Activated CD4-positive, CD25-positive, alpha-beta regulatory T cell (primary cell): ENCODE data around the gene YY1.
"Not testable (repeated sequence)": the region's sequence is repeated elsewhere in the genome, so short reads cannot be mapped to it uniquely, and the experiment has no call there.

Experiments used
- DNase-seq, 4 experiments: peaks; one replicate each; lab custom pipeline; 2025; lab: John Stamatoyannopoulos, UW

Gene YY1

DNA sequence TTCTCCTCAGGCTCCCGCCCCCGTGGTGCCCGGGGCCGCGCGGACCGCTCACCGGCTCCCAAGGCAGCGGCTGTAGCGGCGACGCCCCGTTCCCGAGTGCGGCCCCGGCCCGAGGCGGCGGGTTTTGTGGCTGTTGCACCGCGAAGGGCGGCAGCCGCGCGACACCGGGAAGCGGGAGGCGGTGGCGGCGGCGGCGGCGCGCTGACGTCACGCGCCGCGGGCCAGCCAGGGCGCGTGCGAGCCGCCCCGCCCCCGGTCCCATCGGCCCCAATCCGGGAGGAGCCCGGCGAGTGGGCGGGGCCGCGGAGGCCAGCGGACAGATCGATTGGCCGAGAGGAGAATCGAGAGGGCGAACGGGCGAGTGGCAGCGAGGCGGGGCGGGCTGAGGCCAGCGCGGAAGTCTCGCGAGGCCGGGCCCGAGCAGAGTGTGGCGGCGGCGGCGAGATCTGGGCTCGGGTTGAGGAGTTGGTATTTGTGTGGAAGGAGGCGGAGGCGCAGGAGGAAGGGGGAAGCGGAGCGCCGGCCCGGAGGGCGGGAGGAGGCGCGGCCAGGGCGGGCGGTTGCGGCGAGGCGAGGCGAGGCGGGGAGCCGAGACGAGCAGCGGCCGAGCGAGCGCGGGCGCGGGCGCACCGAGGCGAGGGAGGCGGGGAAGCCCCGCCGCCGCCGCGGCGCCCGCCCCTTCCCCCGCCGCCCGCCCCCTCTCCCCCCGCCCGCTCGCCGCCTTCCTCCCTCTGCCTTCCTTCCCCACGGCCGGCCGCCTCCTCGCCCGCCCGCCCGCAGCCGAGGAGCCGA, at the start of gene YY1:
TSS of gene YY1 (plus strand) at position 726 of the 792 bp plus-strand sequence. CDS start 101 bp downstream, outside the sequence.
- peak; percentile 97 to 100 (median 98) for DNase-seq

DNA sequence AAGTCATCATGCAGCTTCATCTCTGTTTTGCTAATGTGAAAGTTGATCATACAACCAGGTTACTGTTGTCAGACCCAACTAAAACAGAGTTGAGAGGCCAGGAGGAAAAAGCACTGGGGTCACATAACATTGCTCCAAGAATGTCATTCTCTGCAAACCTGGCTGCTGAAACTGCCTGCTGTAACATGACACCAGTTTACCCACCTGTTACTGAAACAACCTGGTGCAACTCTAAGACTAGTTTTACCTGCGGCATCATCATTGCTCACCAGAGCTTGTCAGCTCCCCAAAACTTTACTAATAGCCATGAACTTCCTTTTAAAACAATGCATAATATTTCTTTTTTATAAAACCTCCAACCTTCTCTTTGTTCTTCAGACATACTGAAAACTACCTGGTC, 48.8 kb upstream of the YY1 start:
- no peak for DNase-seq

DNA sequence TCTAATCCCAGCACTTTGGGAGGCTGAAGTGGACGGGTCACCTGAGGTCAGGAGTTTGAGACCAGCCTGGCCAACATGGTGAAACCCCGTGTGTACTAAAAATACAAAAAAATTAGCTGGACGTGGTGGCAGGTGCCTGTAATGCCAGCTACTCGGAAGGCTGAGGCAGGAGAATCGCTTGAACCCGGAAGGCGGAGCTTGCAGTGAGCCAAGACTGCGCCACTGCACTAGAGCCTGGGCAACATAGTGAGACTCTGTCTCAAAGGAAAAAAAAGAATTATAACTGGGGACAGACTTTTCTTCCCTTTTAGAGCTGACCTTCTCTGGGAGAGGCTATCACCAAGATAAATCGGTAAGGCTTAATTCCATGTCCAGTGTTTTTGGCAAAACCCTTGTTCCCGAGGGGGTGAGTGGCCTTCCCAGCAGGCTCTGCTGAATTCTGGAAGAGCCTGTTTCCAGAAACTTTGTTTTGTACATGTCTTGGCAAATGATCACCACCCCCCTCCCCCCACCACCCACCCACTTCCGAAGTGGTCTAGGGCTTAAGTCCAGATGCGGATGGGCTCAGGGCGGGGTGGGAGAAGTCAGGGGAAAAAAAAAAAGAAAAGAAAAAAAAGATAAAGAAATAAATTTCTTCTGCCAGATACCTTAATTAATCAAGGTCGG, 47.2 kb upstream of the YY1 start:
- DNase-seq: no peak

DNA sequence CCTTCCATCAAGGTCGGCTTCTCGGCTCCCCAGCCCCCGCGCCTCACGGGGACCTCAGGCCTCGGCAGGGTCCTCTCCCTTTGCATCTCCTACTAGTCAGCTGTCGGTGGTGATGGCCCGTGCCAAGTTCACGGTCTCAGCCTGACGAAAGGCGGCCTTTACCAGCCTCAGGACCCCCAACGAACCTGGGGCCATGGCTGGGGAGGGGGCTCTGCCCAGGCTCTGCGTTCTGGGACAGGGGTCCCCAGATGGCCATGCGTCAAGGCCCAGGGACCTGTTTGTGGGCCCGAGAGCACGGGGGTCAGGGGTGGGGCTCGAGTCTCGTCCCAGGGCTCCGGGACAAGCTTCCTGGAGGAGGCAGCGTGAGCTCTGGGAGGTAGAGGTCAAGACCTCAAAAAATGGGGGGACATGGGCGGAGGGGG, 46.7 kb upstream of the YY1 start:
- DNase-seq: no peak

DNA sequence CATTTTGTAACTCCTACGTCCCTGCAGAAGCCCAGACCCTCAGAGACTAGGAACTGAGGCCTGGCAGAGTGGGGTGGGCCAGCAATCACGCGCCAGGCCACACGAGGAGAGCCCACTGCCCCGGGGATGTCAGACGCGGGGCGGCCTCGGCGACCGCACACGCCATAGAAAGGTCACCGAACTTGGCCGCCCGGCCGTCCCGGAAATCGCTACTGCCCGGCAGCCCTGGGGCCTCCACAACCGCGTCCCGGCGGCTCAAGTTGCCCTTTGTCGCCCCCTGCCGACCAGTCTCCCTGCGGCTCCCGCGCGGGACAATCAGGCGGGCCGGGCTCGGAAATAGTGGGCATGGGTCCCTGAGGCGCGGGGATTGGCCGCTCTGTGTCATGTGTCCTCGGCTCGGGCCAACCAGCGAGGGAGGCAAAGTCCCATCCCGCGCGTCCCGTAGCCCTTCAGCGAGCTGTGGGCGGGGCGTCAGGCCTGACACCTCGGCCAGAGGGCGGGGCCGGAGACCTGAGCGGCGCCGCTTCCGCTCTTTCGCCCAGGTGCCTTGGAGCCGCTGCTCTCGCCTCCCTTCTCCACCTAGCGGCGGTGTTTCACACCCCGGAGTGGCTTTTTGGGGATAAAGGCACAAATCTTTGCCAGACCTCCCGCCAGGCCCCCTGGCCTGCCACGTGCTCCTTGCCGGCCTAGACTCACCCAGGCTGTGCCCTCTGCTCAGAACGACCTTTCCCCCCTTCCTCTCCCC, 46.1 kb upstream of the YY1 start:
- DNase-seq: peak; percentile 98 to 100 (median 100)

DNA sequence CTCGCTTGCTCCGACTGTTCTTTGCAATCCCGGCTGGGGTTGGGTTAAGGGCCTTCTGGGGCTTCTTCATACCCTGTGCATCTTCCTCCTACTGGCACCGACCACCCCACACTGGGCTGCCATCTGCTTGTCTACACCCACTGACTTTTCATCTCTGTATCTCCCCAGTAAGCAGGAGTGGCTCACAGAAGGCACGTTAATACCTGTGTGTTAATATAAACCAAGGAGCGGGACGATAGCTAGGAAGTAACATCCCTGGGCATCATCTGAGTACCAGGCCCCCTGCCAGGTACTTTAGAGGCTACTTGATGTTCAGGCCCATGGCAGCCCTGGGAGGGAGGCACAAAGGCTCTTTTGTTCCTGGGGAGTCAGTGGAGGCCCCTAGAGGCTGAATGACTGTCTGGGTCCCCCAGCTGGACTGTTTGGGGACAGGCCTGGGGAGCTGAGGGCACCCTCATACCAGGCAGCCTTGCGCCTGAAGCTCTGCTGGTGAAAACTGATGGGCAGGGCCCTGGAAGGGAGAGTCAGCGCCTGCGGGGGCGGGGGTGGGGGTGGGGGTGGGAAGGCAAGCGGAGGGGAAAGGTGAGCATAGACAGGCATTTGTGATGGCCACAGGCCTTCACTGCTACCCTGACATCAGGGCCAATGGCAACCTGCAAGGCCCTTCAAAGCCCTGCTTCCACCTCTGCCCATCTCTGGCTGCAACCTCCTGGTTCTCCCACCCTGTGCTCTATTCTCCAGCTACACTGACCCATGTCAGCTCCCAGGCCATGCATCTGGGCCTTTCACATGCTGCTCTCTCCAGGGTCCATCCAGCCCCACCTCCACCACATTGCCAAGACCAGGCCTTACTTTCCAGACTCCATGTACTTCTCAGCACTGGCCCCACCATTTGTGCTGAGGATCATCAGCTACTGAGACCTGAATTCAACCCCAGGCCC, 45.3 kb upstream of the YY1 start:
- no peak for DNase-seq

DNA sequence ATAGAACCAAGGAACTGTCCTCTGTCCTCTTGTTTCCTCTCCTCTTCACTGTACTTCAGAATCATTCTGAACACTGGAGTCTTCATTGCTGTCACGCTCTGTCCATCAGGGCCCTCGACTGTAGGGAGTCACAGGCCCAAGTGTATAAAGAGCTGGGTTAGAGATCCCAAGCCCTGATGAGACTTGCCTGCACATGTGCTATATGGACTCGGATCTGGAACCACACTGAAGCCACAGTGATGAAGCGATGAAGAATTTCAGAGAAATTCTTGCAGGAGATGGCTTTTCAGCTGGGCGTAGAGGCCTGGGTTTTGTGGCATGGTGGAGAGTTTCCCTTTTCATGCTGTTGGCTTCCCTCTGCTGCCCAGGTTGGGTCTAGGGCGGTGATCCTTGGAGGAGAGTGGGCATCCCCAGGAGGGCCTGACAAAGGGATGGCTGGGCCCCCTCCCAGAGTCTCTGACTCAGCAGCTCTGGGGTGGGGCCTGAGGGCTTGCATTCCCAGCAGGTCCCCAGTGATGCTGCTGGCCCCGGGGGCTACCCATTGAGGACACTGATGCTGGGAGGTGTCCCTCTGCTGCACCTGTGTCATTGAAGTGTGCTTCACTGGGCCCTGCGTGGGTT, 39.6 kb upstream of the YY1 start:
- no peak for DNase-seq

DNA sequence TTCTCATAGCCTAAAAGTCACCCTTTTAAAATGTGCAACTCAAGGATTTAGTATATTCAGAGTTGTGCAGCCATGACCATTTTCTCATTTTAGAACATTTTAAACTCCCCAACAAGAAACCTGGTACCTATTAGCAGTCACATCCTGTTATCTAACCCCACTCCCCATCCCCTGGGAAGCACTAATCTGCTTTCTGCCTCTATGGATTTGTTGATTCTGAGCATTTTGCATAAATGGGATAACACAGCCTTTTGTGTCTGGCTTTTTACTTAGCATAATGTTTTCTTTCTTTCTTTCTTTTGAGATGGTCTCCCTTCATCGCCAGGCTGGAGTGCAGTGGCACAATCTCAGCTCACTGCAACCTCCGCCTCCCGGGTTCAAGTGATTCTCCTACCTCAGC, 38.6 kb upstream of the YY1 start:
- no peak for DNase-seq

DNA sequence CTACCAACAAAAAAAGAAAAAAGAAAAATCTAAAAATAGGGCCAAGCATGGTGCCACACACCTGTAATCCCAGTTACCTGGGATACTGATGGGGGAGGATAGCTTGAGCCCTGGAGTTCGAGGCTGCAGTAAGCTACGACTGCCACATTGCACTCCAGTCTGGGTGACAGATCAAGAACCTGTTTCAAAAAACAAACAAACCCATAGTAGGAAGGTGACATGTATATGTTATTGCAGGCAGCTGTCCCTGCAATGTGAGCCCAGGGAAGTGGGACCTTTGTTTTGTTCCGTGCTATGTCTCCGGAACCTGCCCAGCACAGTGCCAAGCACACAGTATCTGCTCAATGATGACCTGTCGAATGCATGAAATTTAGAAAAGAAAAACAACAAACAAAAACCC, 37.2 kb upstream of the YY1 start:
- no peak for DNase-seq

DNA sequence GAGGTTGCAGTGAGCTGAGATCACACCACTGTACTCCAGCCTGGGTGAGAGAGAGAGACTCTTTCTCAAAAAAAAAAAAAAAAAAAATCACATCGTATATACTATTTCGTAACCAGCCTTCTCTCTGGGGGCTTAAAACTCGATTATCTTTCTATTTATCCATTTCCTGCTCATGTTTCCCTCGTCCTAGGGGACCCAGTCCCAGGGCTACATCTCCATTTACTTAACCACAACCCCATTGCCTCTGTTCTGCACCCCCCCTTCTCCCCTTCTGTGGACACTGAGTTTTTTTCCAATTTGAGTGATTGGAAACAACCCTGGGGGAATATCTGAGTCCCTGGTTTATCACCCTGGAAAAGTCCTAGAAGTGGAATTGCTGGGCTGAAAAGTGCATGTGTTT, 36.2 kb upstream of the YY1 start:
- no peak for DNase-seq

DNA sequence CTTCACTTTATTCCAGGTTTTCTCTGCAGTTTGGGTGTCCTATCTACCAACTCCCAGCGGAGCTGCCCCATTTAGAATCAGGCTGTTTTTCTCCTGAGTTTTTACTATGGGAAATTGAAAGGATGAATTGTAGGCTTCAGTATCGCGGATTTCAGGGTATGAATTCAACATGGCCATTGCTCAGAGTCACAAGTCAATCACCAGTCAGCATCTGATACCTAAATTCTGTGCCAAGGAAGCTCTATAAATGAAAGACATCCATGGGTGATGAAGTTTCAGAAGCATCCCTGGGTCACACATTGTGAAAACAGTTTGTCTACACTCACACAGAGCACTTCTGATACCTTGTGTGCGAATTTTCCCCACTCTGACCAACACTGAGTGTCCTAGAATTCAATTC, 35.8 kb upstream of the YY1 start:
- DNase-seq: no peak

DNA sequence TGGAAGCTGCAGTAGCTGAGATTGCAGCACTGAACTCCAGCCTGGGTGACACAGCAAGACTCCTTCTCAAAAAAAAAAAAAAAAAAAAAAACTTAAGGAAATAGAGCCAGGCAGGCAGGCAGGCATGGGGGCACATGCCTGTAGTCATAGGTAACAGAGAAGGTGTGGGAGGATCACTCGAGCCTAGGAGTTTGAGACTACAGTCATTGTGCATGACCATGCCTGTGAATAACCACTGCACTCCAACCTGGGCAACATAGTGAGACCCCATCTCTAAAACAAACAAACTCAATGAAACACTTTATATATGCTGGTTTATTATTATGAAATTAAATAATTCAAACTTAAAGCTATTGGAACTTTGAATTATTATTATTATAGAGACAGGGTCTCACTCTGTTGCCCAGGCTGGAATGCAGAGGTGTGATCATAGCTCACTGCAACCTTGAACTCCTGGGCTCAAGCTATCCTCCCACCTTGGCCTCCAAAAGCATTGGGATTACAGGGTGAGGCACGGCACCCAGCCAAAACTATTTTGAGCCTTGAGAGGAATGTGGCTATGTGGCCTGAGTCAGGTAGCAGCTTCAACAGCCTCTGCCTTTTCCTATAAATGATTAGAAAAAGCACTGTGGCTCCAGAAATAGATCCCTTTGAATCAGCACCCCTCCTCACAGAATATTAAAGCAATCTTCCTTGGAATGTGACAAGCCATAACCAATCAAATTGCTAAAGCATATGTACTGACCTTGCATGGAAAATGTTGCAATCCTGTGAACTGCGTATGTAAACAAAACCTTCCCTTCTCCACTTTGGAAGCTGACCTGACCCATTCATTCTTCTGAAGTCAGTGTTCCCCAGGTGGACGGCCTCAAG, 34.7 kb upstream of the YY1 start:
- DNase-seq: no peak

DNA sequence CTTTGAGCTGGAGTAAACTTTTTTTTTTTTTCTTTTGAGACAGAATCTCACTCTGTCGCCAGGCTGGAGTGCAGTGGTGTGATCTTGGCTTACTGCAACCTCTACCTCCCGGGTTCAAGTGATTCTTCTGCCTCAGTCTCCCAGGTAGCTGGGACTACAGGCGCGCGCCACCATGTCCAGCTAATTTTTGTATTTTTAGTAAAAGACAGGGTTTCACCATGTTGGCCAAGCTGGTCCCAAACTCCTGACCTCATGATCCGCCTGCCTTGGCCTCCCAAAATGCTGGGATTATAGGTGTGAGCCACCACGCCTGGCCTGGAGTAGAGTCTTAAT, 34.1 kb upstream of the YY1 start:
- DNase-seq: not testable (repeated sequence)

DNA sequence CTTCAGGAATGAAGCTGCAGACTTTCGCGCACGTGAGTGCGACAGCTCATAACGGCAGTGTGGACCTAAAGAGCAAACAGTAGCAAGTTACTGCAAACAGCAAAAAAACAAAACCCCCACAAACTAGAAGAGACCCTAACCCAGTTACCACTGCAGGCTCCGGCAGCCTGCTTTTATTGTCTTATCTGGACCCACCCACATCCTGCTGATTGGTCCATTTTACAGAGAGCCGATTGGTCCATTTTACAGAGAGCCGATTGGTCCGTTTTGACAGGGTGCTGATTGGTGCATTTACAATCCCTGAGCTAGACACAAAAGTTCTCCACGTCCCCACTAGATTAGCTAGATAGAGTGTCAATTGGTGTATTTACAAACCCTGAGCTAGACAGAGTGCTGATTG, 31.4 kb upstream of the YY1 start:
- not testable (repeated sequence) for DNase-seq

DNA sequence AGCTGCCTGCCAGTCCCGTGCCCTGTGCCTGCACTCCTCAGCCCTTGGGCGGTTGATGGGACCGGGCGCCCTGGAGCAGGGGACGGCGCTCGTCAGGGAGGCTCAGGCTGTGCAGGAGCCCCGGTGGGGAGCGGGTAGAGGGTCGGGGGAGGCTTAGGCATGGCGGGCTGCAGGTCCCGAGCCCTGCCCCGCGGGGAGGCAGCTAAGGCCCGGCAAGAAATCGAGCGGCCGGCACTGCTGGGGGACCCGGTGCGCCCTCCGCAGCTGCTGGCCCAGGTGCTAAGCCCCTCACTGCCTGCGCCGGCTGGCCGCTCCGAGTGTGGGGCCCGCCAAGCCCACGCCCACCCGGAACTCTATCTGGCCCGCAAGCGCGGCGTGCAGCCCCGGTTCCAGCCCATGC, 30.8 kb upstream of the YY1 start:
- DNase-seq: not testable (repeated sequence)

DNA sequence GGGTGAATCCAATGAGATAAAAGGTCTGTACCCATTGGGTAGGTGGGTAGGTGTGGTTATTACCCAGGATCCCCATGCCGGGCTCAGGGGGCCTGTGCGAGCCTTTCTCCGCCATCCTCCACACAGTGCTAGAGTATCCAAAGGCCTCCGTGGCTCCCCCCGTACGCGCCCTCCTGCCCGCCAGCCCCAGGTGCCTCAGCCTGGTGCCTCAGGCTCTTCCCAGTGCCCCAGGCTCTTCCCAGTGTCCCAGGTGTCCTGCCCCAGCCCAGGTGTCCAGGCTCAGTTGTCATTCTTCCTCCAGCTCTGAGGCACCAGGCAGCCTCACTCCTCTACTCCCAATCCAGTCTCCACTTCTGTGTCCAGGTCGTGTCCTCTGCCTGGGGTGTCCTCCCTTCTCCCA, 27.6 kb upstream of the YY1 start:
- DNase-seq: no peak

DNA sequence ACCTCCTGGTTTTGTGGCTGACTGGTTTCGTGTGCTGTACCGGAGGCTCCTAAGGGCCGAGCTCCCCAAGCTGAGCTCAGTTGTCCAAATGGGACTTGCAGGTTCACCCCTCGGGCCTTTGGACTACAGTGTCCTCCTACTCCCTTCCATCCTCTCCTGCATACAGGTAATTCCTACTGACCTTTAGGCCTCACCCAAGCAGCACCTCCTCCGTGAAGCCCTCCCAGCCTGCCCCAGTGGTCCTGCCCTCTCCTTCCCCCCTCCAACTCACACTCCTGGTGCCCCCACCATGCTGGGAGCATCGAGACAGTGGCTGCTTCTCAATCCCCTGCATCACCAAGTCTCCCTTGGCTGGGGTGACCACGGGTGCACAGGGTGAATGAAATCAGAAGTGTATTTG, 27.1 kb upstream of the YY1 start:
- DNase-seq: no peak

DNA sequence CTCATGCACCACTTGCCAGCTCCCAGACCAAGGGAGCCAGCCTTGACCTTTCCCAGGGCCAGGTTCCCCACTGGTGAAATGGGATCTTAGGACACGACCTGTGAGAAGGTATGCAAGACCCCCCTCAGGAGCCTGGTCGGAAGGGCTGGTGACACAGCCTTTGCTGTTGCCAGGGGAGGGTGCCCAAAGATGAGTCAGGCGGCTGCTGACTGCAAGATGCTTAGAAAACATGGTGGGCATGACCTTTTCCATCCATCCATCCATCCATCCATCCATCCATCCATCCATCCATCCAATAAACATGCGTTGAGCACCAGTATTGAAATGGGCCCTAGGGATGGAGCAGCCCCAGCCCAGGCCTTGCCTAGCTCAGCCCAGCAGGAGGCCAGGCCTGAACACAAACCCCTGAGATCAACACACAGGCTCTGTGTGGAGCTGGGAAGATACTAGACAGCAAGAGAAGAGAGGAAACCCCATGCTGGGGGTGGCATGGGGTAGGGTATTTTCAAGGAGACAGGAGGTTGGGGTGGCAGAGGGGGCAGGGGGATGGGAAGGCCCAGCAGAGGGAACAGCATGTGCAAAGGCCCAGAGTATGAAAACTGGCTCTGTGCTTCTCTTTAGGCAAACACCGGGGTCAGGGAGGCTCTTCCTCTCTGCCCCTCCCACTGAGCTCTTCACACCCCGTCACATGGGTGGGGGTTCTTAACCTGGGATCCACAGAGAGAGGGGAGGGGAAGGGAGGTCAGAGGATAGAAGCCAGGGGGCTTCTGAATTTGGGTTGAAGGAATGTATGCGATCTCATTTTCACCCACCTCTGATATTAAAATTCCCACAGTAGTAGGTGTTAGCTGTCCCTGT, 26.2 kb upstream of the YY1 start:
- DNase-seq: no peak

DNA sequence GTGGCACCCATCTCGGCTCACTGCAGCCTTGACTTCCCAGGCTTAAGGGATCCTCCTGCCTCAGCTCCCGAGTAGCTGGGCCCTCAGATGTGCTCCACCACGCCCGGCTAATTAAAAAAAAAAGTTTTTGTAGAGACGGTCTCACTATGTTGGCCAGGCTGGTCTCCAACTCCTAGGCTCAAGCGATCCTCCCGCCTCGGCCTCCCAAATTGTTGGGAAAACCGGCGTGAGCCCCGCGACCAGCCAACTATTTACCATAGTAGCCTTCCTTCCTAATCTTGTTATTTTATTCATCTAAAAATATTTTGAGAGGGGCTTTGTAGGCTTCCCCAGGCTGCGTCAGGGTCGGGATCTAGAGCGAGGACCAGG, 25.4 kb upstream of the YY1 start:
- DNase-seq: no peak
